Measurements from ENCODE around the gene PDE8B. TPM values are rescaled to one million over a fixed set of nuclear protein-coding genes. Genes with fewer than 3 reads are reported as not detected.

Gene PDE8B
- total and polyA plus RNA-seq, 2 experiments from 2014 or later = 0.45 to 0.91 TPM

DNA sequence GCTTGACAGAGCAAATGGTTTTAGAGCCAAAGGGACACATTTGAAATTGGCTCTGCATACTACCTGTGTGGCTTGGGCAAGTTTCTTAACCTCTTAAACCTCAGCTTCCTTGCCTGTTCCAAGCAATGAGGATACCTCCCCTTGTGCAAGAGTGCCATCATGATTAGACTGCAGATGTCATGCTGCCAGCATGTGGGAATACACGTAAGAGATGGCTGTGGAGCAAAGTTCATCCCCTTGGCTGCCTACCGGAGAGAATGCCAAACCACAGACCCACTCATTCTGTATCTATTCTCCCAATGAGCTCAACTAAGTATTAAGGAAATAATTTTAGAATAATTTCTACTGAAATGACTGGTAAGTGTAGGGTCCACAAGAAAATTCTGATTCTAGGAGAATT lies 180.3 kb downstream of the PDE8B start:
- ATAC-seq = no peak
- H3K9me2 ChIP-seq (ENCODE audit: insufficient read depth) = 0 out of 2 replicates have a peak, but pooled peaks cover 6% of the 10 kb centered on the region

More for the DNA sequence above, 180.3 kb downstream of the PDE8B start:
- Histone ChIP-seq H3K79me2 (replicated peaks; ENCODE audit: insufficient read depth) (no peaks in the 10 kb centered on the region), H2AFZ (no peak overlapping the region), H4K20me1 (replicated peaks; ENCODE audit: insufficient read depth) (no peaks in the 10 kb centered on the region), H3F3A (replicated peaks; ENCODE audit: low read depth) (no peaks in the 10 kb centered on the region), H3K27me3 (ENCODE audit: insufficient read depth) (no peaks in the 10 kb centered on the region), H3K27ac (ENCODE audit: low read depth) (no peak overlapping the region), H3K4me1 (ENCODE audit: insufficient read depth) (peaks cover 2% of the 10 kb centered on the region; the same call in 1 of the 2 replicates), H3K4me2 (no peak overlapping the region), H3K36me3 (ENCODE audit: insufficient read depth) (no peaks in the 10 kb centered on the region), H3K4me3 (no peak overlapping the region)
- peaks cover 2% of the 10 kb centered on the region; the same call in 2 of the 3 replicates for H3K4me1 Mint-ChIP-seq
- TF ChIP-seq, protein P1, sequence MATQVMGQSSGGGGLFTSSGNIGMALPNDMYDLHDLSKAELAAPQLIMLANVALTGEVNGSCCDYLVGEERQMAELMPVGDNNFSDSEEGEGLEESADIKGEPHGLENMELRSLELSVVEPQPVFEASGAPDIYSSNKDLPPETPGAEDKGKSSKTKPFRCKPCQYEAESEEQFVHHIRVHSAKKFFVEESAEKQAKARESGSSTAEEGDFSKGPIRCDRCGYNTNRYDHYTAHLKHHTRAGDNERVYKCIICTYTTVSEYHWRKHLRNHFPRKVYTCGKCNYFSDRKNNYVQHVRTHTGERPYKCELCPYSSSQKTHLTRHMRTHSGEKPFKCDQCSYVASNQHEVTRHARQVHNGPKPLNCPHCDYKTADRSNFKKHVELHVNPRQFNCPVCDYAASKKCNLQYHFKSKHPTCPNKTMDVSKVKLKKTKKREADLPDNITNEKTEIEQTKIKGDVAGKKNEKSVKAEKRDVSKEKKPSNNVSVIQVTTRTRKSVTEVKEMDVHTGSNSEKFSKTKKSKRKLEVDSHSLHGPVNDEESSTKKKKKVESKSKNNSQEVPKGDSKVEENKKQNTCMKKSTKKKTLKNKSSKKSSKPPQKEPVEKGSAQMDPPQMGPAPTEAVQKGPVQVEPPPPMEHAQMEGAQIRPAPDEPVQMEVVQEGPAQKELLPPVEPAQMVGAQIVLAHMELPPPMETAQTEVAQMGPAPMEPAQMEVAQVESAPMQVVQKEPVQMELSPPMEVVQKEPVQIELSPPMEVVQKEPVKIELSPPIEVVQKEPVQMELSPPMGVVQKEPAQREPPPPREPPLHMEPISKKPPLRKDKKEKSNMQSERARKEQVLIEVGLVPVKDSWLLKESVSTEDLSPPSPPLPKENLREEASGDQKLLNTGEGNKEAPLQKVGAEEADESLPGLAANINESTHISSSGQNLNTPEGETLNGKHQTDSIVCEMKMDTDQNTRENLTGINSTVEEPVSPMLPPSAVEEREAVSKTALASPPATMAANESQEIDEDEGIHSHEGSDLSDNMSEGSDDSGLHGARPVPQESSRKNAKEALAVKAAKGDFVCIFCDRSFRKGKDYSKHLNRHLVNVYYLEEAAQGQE (IDR thresholded peaks at IDR 0.05; ENCODE audit: unreplicated experiment) = no peak
- no peak for TF ChIP-seq EZH2 (IDR thresholded peaks at IDR 0.05; ENCODE audit: low read depth, unreplicated experiment)
- no peak for TF ChIP-seq ZNF114 (CRISPR knock-in tag; IDR thresholded peaks at IDR 0.05)
- TF ChIP-seq NANOG (IDR thresholded peaks at IDR 0.05; ENCODE audit: borderline replicate concordance) = no peak
- TF ChIP-seq, protein P2, sequence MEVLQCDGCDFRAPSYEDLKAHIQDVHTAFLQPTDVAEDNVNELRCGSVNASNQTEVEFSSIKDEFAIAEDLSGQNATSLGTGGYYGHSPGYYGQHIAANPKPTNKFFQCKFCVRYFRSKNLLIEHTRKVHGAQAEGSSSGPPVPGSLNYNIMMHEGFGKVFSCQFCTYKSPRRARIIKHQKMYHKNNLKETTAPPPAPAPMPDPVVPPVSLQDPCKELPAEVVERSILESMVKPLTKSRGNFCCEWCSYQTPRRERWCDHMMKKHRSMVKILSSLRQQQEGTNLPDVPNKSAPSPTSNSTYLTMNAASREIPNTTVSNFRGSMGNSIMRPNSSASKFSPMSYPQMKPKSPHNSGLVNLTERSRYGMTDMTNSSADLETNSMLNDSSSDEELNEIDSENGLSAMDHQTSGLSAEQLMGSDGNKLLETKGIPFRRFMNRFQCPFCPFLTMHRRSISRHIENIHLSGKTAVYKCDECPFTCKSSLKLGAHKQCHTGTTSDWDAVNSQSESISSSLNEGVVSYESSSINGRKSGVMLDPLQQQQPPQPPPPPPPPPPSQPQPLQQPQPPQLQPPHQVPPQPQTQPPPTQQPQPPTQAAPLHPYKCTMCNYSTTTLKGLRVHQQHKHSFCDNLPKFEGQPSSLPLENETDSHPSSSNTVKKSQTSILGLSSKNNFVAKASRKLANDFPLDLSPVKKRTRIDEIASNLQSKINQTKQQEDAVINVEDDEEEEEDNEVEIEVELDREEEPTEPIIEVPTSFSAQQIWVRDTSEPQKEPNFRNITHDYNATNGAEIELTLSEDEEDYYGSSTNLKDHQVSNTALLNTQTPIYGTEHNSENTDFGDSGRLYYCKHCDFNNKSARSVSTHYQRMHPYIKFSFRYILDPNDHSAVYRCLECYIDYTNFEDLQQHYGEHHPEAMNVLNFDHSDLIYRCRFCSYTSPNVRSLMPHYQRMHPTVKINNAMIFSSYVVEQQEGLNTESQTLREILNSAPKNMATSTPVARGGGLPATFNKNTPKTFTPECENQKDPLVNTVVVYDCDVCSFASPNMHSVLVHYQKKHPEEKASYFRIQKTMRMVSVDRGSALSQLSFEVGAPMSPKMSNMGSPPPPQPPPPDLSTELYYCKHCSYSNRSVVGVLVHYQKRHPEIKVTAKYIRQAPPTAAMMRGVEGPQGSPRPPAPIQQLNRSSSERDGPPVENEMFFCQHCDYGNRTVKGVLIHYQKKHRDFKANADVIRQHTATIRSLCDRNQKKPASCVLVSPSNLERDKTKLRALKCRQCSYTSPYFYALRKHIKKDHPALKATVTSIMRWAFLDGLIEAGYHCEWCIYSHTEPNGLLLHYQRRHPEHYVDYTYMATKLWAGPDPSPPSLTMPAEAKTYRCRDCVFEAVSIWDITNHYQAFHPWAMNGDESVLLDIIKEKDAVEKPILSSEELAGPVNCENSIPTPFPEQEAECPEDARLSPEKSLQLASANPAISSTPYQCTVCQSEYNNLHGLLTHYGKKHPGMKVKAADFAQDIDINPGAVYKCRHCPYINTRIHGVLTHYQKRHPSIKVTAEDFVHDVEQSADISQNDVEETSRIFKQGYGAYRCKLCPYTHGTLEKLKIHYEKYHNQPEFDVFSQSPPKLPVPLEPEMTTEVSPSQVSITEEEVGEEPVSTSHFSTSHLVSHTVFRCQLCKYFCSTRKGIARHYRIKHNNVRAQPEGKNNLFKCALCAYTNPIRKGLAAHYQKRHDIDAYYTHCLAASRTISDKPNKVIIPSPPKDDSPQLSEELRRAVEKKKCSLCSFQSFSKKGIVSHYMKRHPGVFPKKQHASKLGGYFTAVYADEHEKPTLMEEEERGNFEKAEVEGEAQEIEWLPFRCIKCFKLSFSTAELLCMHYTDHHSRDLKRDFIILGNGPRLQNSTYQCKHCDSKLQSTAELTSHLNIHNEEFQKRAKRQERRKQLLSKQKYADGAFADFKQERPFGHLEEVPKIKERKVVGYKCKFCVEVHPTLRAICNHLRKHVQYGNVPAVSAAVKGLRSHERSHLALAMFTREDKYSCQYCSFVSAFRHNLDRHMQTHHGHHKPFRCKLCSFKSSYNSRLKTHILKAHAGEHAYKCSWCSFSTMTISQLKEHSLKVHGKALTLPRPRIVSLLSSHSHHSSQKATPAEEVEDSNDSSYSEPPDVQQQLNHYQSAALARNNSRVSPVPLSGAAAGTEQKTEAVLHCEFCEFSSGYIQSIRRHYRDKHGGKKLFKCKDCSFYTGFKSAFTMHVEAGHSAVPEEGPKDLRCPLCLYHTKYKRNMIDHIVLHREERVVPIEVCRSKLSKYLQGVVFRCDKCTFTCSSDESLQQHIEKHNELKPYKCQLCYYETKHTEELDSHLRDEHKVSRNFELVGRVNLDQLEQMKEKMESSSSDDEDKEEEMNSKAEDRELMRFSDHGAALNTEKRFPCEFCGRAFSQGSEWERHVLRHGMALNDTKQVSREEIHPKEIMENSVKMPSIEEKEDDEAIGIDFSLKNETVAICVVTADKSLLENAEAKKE (CRISPR knock-in tag; IDR thresholded peaks at IDR 0.05) = no peak
- TF ChIP-seq POLR2AphosphoS5 (IDR thresholded peaks at IDR 0.05; ENCODE audit: low read depth) = no peak
- TF ChIP-seq JUNB (IDR thresholded peaks at IDR 0.05; ENCODE audit: unreplicated experiment) = no peak
- TF ChIP-seq EZH2phosphoT487 (IDR thresholded peaks at IDR 0.05; ENCODE audit: unreplicated experiment) = no peak
- TF ChIP-seq, protein P3, sequence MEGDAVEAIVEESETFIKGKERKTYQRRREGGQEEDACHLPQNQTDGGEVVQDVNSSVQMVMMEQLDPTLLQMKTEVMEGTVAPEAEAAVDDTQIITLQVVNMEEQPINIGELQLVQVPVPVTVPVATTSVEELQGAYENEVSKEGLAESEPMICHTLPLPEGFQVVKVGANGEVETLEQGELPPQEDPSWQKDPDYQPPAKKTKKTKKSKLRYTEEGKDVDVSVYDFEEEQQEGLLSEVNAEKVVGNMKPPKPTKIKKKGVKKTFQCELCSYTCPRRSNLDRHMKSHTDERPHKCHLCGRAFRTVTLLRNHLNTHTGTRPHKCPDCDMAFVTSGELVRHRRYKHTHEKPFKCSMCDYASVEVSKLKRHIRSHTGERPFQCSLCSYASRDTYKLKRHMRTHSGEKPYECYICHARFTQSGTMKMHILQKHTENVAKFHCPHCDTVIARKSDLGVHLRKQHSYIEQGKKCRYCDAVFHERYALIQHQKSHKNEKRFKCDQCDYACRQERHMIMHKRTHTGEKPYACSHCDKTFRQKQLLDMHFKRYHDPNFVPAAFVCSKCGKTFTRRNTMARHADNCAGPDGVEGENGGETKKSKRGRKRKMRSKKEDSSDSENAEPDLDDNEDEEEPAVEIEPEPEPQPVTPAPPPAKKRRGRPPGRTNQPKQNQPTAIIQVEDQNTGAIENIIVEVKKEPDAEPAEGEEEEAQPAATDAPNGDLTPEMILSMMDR (conservative IDR thresholded peaks at IDR 0.05; ENCODE audit: low read depth in 2 of 2) = no peak
- TF ChIP-seq ZNF331 (CRISPR knock-in tag; IDR thresholded peaks at IDR 0.05; ENCODE audit: low read depth) = no peak
- TF ChIP-seq CREB1 (CRISPR knock-in tag; IDR thresholded peaks at IDR 0.05; ENCODE audit: low read depth) = no peak
- TF ChIP-seq, protein P4, sequence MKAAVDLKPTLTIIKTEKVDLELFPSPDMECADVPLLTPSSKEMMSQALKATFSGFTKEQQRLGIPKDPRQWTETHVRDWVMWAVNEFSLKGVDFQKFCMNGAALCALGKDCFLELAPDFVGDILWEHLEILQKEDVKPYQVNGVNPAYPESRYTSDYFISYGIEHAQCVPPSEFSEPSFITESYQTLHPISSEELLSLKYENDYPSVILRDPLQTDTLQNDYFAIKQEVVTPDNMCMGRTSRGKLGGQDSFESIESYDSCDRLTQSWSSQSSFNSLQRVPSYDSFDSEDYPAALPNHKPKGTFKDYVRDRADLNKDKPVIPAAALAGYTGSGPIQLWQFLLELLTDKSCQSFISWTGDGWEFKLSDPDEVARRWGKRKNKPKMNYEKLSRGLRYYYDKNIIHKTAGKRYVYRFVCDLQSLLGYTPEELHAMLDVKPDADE (IDR thresholded peaks at IDR 0.05) = no peak
- TF ChIP-seq STAT1 (IDR thresholded peaks at IDR 0.05; ENCODE audit: unreplicated experiment) = no peak
- DNase-seq (ENCODE audit: low spot score) = no peak
- no peaks in the 10 kb centered on the region; the same call in 2 of the 3 replicates for H3K9me3 Mint-ChIP-seq
- H3K36me3 Mint-ChIP-seq (ENCODE audit: low read depth) = peaks cover 3% of the 10 kb centered on the region; the same call in 2 of the 3 replicates
- peaks cover 4% of the 10 kb centered on the region for H3K27me3 Mint-ChIP-seq (ENCODE audit: insufficient read depth, low read depth, poor library complexity)
- no peak overlapping the region for H3K27ac Mint-ChIP-seq
- no peak overlapping the region for H3K4me3 Mint-ChIP-seq

All from GM23338 (cell line).